ENCODE results near the gene CCS.
"Not testable (repeated sequence)": the region's sequence is repeated elsewhere in the genome, so short reads cannot be mapped to it uniquely, and the experiment has no call there.

The CCS gene

DNA sequence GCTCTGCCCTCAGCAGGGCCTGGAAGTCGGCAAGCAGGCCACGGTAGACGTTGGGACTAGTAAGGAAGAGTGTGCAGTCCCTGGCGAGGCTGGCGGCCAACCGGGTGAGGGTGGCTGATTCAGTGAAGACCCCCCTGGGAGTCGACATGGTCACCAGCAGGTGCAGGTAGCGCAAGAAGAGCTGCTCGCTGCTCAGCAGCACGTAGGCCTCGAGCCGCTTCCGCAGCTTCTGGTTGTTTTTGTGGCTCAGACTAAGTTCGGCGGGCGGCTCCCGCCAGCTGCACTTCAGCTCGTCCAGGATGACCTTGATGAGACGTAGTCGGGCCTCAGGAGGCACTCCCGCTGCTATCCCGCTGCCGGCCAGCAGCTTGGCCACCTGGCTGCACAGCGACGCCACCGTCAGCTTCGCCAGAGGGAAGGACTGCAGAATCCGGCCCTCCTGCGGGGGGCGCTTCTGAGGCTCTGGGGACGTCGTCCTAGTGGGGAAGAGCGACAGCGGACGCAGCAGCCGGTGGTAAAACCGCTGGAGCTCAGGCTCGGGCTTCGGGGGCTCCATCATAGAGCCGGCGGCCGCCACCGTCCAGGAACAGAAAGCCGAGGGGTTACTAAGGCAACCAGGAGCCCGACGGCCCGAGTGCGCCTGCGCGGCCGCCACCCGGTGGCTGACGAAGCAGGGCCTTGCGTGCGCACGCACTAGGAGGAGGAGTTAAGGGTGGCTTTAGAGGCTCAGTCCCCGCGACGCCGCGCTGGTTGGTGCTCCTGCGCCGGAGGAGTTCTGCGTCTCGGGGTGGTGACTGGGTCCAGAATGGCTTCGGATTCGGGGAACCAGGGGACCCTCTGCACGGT, at the start of gene CCS, which contains the start of gene CCDC87:
Gene CCS (plus strand): TSS at position 729 of the 846 bp plus-strand sequence. CDS start 77 bp downstream, at position 806.
Gene CCDC87 (minus strand): TSS at position 607 of the 846 bp plus-strand sequence. CDS start 48 bp downstream, at position 559.
- peak; percentile 98 to 99 for DNase-seq (ENCODE audit: low read depth in 2 of 2)

DNA sequence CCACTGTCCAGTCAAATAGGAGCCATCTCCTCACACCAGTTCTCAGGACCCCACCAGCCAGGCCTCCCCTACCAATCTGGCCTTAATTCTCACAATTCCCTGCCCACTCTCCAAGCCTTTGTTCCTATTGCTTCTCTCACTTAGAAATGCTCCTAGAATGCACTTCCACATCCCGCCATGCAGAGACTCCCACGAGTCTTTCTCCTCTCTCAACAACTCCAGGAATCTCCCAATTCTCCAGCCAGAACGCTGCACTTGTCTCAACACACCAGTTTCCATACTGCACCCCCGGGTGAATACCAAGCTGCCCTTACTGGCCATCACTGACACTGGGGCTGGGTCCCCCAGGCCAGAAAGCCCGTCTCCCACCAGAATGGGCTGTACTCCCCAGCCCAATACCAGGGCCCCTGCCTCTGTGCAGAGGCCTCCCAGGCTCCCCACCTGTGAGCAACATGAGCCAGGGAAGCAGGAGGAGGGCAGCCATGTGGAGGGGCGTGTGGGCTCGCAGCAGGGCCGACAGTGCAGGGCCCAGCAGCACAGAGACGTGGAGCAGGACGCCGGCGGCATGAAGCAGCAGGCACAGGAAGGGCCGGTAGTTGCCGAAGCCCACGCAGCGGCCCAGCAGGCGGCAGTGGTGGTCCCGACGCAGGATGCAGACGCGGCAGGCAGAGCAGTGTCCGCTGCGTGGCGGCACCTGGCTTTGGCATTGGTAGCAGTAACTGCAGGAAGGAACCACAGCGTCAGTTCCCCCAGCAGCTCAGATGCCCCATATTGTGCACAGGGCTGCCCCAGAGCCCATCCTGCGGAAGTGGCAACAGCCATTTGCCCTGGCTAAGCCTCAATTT, 49.5 kb upstream of the CCS start:
- DNase-seq (ENCODE audit: low read depth in 2 of 2), result peak; percentile 50 to 55

DNA sequence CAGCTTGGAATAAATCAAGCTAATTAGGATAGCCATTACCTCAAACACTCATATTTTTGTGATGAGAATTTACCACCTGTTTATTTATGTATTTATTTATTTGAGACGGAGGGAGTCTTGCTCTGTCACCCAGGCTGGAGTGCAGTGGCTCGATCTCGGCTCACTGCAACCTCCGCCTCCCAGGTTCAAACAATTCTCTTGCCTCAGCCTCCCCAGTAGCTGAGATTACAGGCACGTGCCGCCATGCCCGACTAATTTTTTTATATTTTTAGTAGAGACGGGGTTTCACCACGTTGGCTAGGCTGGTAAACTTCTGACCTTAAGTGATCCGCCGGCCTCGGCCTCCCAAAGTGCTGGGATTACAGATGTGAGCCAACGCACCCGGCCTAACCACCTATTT, 48.0 kb upstream of the CCS start:
- DNase-seq (ENCODE audit: low read depth in 2 of 2), result not testable (repeated sequence)

DNA sequence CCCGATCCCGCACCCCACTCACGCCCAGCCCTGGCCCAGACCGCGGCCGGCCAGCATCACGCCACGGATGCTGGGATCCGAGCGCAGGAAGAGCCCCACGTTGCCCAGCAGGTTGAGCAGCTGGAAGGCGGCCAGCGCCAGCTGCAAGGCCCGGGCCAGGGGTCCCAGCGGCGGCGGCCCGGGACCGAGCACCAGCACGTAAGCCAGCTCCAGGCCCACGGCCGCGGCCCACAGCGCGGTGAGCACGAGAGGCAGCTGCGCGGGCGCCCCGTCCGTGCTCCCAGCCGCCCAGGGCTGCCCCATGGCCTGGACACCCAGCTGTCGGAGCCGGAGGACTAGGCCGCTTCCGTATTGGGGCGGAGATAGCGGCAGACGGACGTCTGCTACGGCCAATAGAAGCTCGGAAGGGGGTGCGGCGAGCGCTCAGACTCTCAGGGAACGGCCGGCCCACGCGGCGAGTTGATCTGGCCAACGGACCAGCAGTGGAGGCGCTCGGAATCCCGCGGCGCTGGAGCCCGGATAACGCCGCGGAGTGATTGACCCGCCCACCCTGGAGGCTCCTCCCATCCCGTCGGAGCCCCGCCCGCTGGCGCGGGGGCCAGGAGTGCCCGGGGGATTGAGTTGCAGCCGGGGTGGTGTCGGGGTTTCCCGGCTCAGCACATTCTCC, 47.2 kb upstream of the CCS start, which contains the start of gene ZDHHC24:
Gene ZDHHC24 (minus strand): TSS at position 348 of the 667 bp plus-strand sequence. CDS start 45 bp downstream, at position 303.
- DNase-seq (ENCODE audit: low read depth in 2 of 2), result peak; percentile 88 to 93

GRCh38 chr11:66546368-66546965, 46.5 kb upstream of the CCS start, which contains the start of gene ACTN3:
ACTN3 (plus strand) TSS chr11:66546903; CDS start chr11:66546938, 35 bp downstream.
- DNase-seq (ENCODE audit: low read depth in 2 of 2), result no peak

- no peak for DNase-seq (ENCODE audit: low read depth in 2 of 2)
These were observed 45.9 kb upstream of the CCS start for GRCh38 chr11:66546966-66547661.

- no peak for DNase-seq (ENCODE audit: low read depth in 2 of 2)
These were observed 45.3 kb upstream of the CCS start for GRCh38 chr11:66547662-66548009.

- DNase-seq (ENCODE audit: low read depth in 2 of 2), result no peak
These were observed 44.9 kb upstream of the CCS start for GRCh38 chr11:66548041-66548440.

DNA sequence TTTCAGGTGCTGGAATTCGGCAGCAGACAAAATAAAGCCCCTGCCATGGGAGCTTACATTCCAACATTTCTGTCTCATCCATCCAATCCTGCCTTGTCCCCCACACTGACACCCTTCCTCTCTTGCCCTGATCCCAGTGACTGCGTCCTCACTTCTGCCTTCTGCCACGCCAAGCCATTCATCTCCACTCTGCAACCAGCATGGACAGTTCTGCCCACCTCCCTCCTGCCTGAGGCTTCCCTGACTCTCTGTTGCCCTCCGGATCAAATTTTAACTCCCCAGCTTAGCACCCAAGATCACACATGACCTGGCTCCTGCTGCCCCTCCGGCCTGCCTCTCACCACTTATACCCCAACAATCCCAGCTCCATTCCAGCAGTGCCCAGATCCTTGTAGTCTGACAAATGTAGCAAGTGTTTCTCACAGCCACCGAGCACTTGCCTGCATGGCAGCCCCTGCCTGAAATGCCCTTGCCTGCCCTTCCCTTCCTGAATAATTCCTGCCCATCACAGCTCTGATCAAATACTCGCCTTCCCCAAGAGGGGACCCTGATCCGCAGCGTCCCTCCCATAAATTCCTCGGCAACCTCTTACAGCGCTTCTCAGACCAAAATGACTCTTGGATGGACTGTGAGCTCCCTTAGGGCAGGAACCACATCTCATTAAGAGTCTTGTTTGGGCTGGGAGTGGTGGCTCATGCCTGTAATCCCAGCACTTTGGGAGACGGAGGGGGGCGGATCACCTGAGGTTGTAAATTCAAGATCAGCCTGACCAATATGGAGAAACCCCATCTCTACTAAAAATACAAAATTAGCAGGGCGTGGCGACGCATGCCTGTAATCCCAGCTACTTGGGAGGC, 44.0 kb upstream of the CCS start:
- DNase-seq (ENCODE audit: low read depth in 2 of 2), result no peak

DNA sequence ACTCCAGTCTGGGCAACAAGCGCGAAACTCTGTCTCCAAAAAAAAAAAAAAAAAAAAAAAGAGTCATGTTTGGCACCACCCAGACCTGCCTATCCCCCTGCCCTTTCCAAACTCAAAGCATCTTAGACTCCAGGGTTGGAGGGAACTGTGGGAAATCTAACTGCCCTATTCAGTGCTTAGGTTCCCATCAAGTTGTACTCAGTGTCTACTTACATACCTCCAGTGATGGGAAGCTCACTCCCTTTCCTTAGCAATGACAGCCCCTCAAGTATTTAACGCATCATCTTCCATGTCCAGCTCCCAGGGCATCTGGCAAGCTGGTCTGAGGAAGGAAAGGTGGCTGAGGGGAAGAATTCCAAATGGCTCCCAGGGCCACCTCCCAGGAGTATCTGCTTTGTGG, 43.3 kb upstream of the CCS start:
- DNase-seq (ENCODE audit: low read depth in 2 of 2), result no peak

DNA sequence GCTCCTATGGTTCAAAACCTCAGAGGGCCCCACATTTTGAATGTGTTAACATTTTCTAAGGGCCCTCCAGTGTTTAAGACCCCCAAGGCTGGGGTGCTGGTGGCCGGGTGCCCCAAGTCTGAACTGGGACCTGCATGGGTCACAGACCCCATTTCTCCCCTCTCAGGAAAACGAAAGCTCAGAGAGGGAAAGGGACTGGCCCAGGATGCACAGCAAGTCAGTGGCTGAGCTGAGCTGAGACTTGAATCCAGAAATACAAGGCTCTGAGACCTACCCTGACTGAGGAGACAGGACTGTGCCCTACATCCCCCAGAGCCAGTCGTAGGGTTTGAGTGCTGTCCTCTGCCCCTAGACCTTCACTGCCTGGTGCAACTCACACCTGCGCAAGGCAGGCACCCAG, 42.1 kb upstream of the CCS start:
- no peak for DNase-seq (ENCODE audit: low read depth in 2 of 2)

DNA sequence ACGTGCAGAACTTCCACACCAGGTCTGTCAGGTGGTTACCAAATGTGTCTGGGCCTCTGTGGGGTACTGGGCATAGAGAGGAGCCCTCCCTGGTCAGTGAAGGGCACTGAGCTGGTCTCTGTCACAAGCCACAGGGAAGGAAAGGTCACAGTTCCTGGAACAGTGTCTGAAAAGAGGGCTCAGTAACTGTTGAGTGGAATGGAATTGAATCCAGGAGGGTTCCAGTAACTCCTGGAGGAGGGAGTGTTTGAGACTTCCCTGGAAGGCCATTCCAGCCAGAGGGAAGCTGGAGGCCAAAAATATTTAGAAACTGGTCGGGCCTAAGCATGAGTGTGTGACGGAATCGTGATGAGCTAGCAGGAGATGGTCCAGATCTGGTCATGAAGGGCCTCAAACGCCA, 38.4 kb upstream of the CCS start:
- DNase-seq (ENCODE audit: low read depth in 2 of 2), result no peak

GRCh38 chr11:66555416-66555815, 37.6 kb upstream of the CCS start:
- DNase-seq (ENCODE audit: low read depth in 2 of 2), result no peak

DNA sequence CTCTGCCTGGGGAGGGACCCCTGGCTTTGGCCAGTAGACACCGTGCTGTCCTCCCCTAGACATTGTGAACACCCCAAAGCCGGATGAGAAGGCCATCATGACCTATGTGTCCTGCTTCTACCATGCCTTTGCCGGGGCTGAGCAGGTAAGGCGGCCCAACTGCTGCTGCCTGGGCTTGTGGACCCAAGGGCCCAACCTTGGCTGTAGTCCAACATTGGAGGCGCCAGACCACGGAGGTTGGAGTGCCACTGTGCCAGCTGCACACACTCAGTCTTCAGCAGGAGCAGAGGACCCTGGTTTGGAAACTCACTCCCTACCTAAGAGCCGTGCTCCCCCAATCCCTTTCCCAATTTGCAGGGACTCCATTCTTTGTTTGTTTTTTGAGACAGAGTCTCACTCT, 36.9 kb upstream of the CCS start:
- no peak for DNase-seq (ENCODE audit: low read depth in 2 of 2)

- DNase-seq (ENCODE audit: low read depth in 2 of 2), result no peak
These were observed 35.2 kb upstream of the CCS start for GRCh38 chr11:66557733-66558326.

DNA sequence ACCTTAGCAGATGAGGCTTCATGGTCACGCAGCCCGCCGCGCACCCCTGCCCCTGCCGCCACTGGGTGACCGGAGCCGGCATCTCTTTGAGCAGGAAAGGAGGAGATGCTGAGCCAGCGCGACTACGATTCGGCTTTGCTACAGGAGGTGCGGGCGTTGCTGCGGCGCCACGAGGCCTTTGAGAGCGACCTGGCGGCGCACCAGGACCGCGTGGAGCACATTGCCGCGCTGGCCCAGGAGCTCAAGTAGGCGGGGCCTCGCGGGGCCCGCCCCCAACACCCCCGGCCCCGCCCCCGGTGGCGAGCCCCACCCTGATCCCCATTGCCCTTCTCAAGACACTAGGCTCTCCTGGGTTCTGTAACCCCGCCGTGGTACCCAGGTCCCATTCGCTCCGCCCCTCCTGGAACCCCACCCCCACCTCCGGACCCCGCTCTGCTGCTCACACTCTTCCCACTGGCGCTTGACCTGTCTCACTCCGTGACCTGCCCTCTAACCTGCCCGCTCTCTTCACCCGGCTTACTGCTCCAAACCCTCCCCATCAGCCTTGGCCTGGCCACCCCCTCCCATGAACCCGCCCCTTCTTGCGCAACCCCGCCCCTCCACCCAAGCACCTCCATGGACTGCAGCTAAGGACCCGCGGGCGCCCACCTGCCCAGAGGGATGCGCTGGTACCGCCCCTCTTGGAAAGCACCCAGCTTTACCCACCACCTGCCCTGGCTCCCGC, 33.7 kb upstream of the CCS start:
- DNase-seq (ENCODE audit: low read depth in 2 of 2), result peak in 1 of 2 donors; percentile 20

DNA sequence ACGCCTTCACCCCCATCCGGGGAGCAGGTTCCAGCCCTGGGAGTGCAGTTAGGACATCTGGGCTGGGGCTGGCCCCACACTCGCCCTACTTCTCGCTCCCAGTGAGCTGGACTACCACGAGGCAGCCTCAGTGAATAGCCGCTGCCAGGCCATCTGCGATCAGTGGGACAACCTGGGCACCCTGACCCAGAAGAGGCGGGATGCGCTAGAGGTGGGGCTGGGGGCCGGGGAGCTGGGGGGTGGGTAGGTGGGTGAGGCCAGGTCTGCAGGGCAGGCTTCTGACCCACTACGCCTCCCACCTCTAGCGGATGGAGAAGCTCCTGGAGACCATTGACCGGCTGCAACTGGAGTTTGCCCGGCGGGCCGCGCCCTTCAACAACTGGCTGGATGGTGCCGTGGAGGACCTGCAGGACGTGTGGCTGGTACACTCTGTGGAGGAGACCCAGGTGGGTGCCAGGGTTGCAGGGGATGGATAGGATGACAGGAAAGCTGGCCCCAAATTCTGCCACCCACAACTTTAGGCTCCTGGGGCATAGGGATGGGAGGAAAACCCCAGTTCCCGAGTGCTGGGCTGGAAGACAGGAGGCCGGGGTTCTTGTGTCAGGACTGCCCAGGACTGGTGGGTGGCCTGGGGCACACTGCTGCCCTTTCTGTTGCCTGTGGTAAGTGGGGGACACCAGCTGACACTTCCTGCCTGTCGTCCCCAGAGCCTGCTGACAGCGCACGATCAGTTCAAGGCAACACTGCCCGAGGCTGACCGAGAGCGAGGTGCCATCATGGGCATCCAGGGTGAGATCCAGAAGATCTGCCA, 32.9 kb upstream of the CCS start:
- no peak for DNase-seq (ENCODE audit: low read depth in 2 of 2)
